ENCODE results near the gene TMEM178B. TPM values are rescaled to one million over a fixed set of nuclear protein-coding genes. Genes with fewer than 3 reads are reported as not detected.

The TMEM178B gene
- polyA plus RNA-seq, 1 donor from 2014 or later, result 40.7 TPM

- Histone ChIP-seq H3K4me2 (ENCODE audit: low read length) (no peak overlapping the region), H3K27me3 (ENCODE audit: insufficient read depth, low read depth, low read length) (no peaks in the 10 kb centered on the region), H4K20me1 (ENCODE audit: insufficient read depth) (no peaks in the 10 kb centered on the region), H3K36me3 (ENCODE audit: insufficient read depth, low read length) (no peaks in the 10 kb centered on the region), H3K9me2 (ENCODE audit: insufficient read depth, low read length) (no peaks in the 10 kb centered on the region), H2AFZ (ENCODE audit: low read depth, low read length) (no peak overlapping the region), H3K79me2 (replicated peaks; ENCODE audit: insufficient read depth, low read length) (no peaks in the 10 kb centered on the region), H3F3A (ENCODE audit: insufficient read depth, low read length, poor library complexity, severe bottlenecking) (no peaks in the 10 kb centered on the region), H3K4me3 (ENCODE audit: low read length) (no peak overlapping the region), H3K27ac (ENCODE audit: low read length) (no peak overlapping the region), H3K9ac (ENCODE audit: low read length) (no peak overlapping the region), H3K9me3 (ENCODE audit: low read length) (no peaks in the 10 kb centered on the region)
- TF ChIP-seq SMC3 (conservative IDR thresholded peaks at IDR 0.05; ENCODE audit: poor library complexity) (no peak), CTCF (IDR thresholded peaks at IDR 0.05; ENCODE audit: poor library complexity, severe bottlenecking) (no peak)
Observed at GRCh38 chr7:141477865-141478264, 404.0 kb downstream of the TMEM178B start.

DNA sequence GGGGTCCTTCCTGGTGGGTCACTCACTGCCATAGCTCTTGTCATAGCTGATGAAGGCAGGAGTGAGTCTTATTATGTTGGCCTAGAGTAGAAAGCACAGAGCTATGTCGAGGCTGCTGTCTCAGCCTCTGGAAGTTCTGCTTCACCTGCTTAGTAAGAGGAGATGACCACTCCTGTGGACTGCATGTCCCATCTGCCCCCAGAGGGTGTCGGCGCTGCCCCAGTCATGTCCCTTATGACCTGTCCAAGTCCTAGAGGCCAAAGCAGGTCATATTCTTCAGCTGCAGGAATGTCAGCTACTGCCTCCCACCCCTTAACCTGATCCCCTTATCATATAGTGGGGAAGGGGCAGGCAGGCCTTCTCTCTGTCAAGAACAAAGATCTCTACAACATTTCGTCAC, 405.0 kb downstream of the TMEM178B start:
- Histone ChIP-seq H3K36me3 (ENCODE audit: insufficient read depth, low read length) (no peaks in the 10 kb centered on the region), H3K9me2 (ENCODE audit: insufficient read depth, low read length) (no peaks in the 10 kb centered on the region), H3K4me3 (ENCODE audit: low read length) (no peak overlapping the region), H3K27ac (ENCODE audit: low read length) (no peak overlapping the region), H3K27me3 (ENCODE audit: insufficient read depth, low read depth, low read length) (no peaks in the 10 kb centered on the region), H3K79me2 (replicated peaks; ENCODE audit: insufficient read depth, low read length) (no peaks in the 10 kb centered on the region), H2AFZ (ENCODE audit: low read depth, low read length) (no peak overlapping the region), H3K9ac (ENCODE audit: low read length) (no peak overlapping the region), H3K9me3 (ENCODE audit: low read length) (no peaks in the 10 kb centered on the region), H3K4me2 (ENCODE audit: low read length) (no peak overlapping the region), H3F3A (ENCODE audit: insufficient read depth, low read length, poor library complexity, severe bottlenecking) (no peaks in the 10 kb centered on the region), H4K20me1 (ENCODE audit: insufficient read depth) (no peaks in the 10 kb centered on the region)
- no peak for TF ChIP-seq POLR2AphosphoS5 (IDR thresholded peaks at IDR 0.05)
- no peak for TF ChIP-seq EP300 (conservative IDR thresholded peaks at IDR 0.05; ENCODE audit: poor library complexity, severe bottlenecking)

DNA sequence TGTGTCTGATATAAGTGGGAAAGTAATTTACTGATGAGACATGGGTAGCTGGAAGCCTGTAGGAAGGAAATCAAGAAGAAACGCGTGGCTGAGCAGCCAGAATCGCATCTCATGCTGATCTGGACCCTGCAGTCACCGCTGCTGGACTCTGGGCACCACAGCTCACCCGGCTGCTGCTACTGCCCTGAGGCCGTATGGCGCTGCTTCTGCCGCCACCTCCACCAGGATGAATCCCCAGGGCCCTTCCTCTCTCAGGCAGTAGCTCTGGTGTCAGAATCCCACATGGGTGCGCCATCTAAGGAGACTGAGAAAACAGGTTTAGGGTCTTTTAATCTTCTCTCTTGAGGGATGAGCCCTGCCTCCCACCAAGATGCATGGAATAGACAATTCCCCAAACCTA, 407.1 kb downstream of the TMEM178B start:
- no peak overlapping the region for H2AFZ ChIP-seq (ENCODE audit: low read depth, low read length)

More for the DNA sequence above, 407.1 kb downstream of the TMEM178B start:
- Histone ChIP-seq H3K4me2 (ENCODE audit: low read length) (no peak overlapping the region), H3F3A (ENCODE audit: insufficient read depth, low read length, poor library complexity, severe bottlenecking) (no peaks in the 10 kb centered on the region), H3K27ac (ENCODE audit: low read length) (no peak overlapping the region), H3K9me3 (ENCODE audit: low read length) (no peaks in the 10 kb centered on the region), H3K36me3 (ENCODE audit: insufficient read depth, low read length) (no peaks in the 10 kb centered on the region), H4K20me1 (ENCODE audit: insufficient read depth) (no peaks in the 10 kb centered on the region), H3K9ac (ENCODE audit: low read length) (no peak overlapping the region), H3K9me2 (ENCODE audit: insufficient read depth, low read length) (no peaks in the 10 kb centered on the region), H3K27me3 (ENCODE audit: insufficient read depth, low read depth, low read length) (no peaks in the 10 kb centered on the region), H3K4me3 (ENCODE audit: low read length) (no peak overlapping the region), H3K79me2 (replicated peaks; ENCODE audit: insufficient read depth, low read length) (no peaks in the 10 kb centered on the region)
- TF ChIP-seq CTCF (IDR thresholded peaks at IDR 0.05; ENCODE audit: poor library complexity, severe bottlenecking) (no peak), MXI1 (conservative IDR thresholded peaks at IDR 0.05; ENCODE audit: poor library complexity, severe bottlenecking) (no peak), POLR2AphosphoS5 (IDR thresholded peaks at IDR 0.05) (no peak), SMC3 (conservative IDR thresholded peaks at IDR 0.05; ENCODE audit: poor library complexity) (no peak), RAD21 (conservative IDR thresholded peaks at IDR 0.05) (no peak), EP300 (conservative IDR thresholded peaks at IDR 0.05; ENCODE audit: poor library complexity, severe bottlenecking) (no peak), EZH2 (IDR thresholded peaks at IDR 0.05; ENCODE audit: borderline replicate concordance, insufficient read depth, low read length, poor library complexity, severe bottlenecking) (no peak), TAF1 (IDR thresholded peaks at IDR 0.05; ENCODE audit: low read depth) (no peak)
- TF ChIP-seq, protein P1, sequence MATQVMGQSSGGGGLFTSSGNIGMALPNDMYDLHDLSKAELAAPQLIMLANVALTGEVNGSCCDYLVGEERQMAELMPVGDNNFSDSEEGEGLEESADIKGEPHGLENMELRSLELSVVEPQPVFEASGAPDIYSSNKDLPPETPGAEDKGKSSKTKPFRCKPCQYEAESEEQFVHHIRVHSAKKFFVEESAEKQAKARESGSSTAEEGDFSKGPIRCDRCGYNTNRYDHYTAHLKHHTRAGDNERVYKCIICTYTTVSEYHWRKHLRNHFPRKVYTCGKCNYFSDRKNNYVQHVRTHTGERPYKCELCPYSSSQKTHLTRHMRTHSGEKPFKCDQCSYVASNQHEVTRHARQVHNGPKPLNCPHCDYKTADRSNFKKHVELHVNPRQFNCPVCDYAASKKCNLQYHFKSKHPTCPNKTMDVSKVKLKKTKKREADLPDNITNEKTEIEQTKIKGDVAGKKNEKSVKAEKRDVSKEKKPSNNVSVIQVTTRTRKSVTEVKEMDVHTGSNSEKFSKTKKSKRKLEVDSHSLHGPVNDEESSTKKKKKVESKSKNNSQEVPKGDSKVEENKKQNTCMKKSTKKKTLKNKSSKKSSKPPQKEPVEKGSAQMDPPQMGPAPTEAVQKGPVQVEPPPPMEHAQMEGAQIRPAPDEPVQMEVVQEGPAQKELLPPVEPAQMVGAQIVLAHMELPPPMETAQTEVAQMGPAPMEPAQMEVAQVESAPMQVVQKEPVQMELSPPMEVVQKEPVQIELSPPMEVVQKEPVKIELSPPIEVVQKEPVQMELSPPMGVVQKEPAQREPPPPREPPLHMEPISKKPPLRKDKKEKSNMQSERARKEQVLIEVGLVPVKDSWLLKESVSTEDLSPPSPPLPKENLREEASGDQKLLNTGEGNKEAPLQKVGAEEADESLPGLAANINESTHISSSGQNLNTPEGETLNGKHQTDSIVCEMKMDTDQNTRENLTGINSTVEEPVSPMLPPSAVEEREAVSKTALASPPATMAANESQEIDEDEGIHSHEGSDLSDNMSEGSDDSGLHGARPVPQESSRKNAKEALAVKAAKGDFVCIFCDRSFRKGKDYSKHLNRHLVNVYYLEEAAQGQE (IDR thresholded peaks at IDR 0.05; ENCODE audit: borderline replicate concordance), result no peak

Measured in neural cell (in vitro differentiated cells).